NCI-H345 treated with DMSO at 0.1 percent for 48 hours (cell line): ENCODE data around the gene NISCH.
"Not testable (repeated sequence)": the region's sequence is repeated elsewhere in the genome, so short reads cannot be mapped to it uniquely, and the experiment has no call there.

ENCODE experiments used
- DNase-seq: peaks from one replicate; lab custom pipeline; 2025; ENCODE audit not compliant: unreplicated experiment; lab: John Stamatoyannopoulos, UW

The NISCH gene

GRCh38 chr3:52525680-52526561 is 70.5 kb downstream of the NISCH start:
- no peak for DNase-seq

GRCh38 chr3:52526671-52527038 is 71.3 kb downstream of the NISCH start:
- DNase-seq, result not testable (repeated sequence)

- DNase-seq, result no peak
Observed at GRCh38 chr3:52527039-52527731, 71.8 kb downstream of the NISCH start.

- no peak for DNase-seq
Observed at GRCh38 chr3:52527732-52528585, 72.6 kb downstream of the NISCH start.

- no peak for DNase-seq
Observed at GRCh38 chr3:52528586-52529375, 73.4 kb downstream of the NISCH start.

- DNase-seq, result no peak
Observed at GRCh38 chr3:52529376-52530333, 74.3 kb downstream of the NISCH start.

GRCh38 chr3:52530918-52531826 is 75.8 kb downstream of the NISCH start:
- no peak for DNase-seq

GRCh38 chr3:52531860-52532516 is 76.6 kb downstream of the NISCH start:
- no peak for DNase-seq

GRCh38 chr3:52532517-52532837 is 77.1 kb downstream of the NISCH start:
- no peak for DNase-seq

GRCh38 chr3:52532838-52533622 is 77.6 kb downstream of the NISCH start:
- DNase-seq, result no peak

GRCh38 chr3:52533623-52534280 is 78.3 kb downstream of the NISCH start, which contains the start of gene NT5DC2:
Gene NT5DC2 (minus strand): TSS chr3:52533857. CDS start chr3:52533737, 120 bp downstream.
- DNase-seq, result peak; percentile 43

- DNase-seq, result peak; percentile 25
Observed at GRCh38 chr3:52534281-52535183, 79.1 kb downstream of the NISCH start.

- no peak for DNase-seq
Observed at GRCh38 chr3:52535411-52536111, 80.2 kb downstream of the NISCH start.

- DNase-seq, result no peak
Observed at GRCh38 chr3:52536112-52536368, 80.6 kb downstream of the NISCH start.
